ENCODE measurements around the gene TMEM244.

TMEM244 gene

DNA sequence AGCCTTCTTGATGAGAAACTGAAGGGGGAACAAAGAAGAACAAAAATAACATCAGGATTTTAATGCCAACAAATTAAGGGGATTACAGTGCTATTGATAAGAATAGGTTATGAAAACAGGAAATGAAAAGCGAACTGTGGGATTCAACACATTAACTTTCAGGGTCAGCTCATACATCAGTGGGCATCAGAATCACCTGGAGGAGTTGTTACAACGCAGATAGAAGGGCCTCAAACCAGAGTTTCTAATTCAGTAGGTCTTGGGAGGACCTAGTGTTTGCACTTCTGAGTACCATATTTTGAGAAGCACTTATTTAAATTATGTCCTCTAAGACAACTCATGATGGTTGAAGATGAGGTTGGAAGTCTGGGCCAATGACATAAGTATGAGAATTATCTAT lies 5.6 kb upstream of the TMEM244 start:
- Histone ChIP-seq H3K27me3 (ENCODE audit: low read depth, low read length) (no peaks in the 10 kb centered on the region), H3K4me3 (ENCODE audit: low read depth in 1 of 2, low read length in 2 of 2) (no peak overlapping the region), H3K27ac (ENCODE audit: low read length) (no peak overlapping the region), H3K36me3 (ENCODE audit: control insufficient read depth in 1 of 2, insufficient read depth in 2 of 2, low read length in 2 of 2) (no peaks in the 10 kb centered on the region), H3K4me1 (ENCODE audit: control insufficient read depth in 1 of 2, insufficient read depth in 2 of 2, low read length in 2 of 2) (no peaks in the 10 kb centered on the region), H3K9me3 (ENCODE audit: control insufficient read depth in 1 of 2, low read length in 2 of 2) (no peaks in the 10 kb centered on the region)

DNA sequence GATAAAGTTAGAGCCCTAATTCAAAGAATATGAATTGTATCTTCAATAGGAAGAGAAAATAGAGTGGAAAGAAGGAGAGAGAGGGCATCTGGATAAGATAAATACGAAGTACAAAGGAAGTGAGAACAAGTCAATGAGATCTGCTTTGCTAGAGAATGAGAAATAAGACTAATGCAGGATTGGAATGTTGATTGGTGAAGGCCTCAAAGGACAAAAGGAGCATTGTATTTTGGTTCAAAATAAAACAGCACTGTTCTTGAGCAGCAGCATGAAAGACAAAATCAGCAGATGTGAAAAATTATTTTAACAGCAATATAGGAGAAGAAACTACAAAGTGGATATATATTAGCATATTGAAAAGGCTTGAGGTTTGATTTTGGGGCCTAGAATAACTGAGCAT lies 5.1 kb upstream of the TMEM244 start:
- Histone ChIP-seq H3K36me3 (ENCODE audit: control insufficient read depth in 1 of 2, insufficient read depth in 2 of 2, low read length in 2 of 2) (no peaks in the 10 kb centered on the region), H3K27me3 (ENCODE audit: low read depth, low read length) (no peaks in the 10 kb centered on the region), H3K4me3 (ENCODE audit: low read depth in 1 of 2, low read length in 2 of 2) (no peak overlapping the region), H3K9me3 (ENCODE audit: control insufficient read depth in 1 of 2, low read length in 2 of 2) (no peaks in the 10 kb centered on the region), H3K27ac (ENCODE audit: low read length) (no peak overlapping the region), H3K4me1 (ENCODE audit: control insufficient read depth in 1 of 2, insufficient read depth in 2 of 2, low read length in 2 of 2) (no peaks in the 10 kb centered on the region)

DNA sequence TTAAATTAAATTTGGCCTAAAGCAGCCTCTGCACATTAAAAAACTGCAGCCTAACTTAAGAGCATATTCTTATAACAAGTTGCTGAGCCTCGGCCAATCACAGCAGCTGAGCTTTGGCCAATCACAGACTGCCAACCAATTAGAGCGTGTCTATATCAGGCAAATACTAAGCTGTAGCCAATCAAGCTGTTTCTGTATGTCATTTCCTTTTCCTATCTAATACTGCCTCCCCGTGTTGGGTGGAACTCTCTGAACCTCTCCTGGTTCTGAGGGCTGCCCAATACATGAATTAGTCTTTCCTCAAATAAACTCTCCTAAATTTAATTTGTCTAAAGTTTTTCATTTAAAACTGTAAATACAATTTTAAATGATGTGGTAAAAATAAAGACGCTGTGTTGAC lies 3.9 kb upstream of the TMEM244 start:
- Histone ChIP-seq H3K9me3 (ENCODE audit: control insufficient read depth in 1 of 2, low read length in 2 of 2) (no peaks in the 10 kb centered on the region), H3K27me3 (ENCODE audit: low read depth, low read length) (no peaks in the 10 kb centered on the region), H3K27ac (ENCODE audit: low read length) (no peak overlapping the region), H3K36me3 (ENCODE audit: control insufficient read depth in 1 of 2, insufficient read depth in 2 of 2, low read length in 2 of 2) (no peaks in the 10 kb centered on the region), H3K4me1 (ENCODE audit: control insufficient read depth in 1 of 2, insufficient read depth in 2 of 2, low read length in 2 of 2) (peaks cover 0 to 5% of the 10 kb centered on the region in 2 donors), H3K4me3 (ENCODE audit: low read depth in 1 of 2, low read length in 2 of 2) (no peak overlapping the region)

DNA sequence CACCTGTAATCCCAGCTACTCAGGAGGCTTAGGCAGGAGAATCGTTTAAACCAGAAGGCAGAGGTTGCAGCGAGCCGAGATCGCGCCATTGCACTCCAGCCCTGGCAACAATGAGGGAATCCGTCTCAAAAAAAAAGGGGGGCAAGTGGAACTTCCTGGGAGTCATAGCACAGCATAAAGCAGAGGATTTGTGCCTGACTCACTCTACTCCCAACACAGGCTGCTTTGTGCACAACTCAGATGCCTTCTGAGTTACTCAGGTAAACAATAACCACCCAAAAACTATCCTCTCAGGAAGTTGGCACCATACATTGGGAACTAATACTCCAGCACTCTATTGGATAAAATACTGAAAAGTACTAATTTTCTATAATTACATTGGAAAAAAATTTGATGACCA lies 2.5 kb upstream of the TMEM244 start:
- no peak overlapping the region for H3K4me3 ChIP-seq (ENCODE audit: low read depth in 1 of 2, low read length in 2 of 2)
- no peaks in the 10 kb centered on the region for H3K36me3 ChIP-seq (ENCODE audit: control insufficient read depth in 1 of 2, insufficient read depth in 2 of 2, low read length in 2 of 2)
- no peak overlapping the region for H3K27ac ChIP-seq (ENCODE audit: low read length)
- peaks cover 0 to 5% of the 10 kb centered on the region in 2 donors for H3K4me1 ChIP-seq (ENCODE audit: control insufficient read depth in 1 of 2, insufficient read depth in 2 of 2, low read length in 2 of 2)
- no peaks in the 10 kb centered on the region for H3K27me3 ChIP-seq (ENCODE audit: low read depth, low read length)
- H3K9me3 ChIP-seq (ENCODE audit: control insufficient read depth in 1 of 2, low read length in 2 of 2) = no peaks in the 10 kb centered on the region

DNA sequence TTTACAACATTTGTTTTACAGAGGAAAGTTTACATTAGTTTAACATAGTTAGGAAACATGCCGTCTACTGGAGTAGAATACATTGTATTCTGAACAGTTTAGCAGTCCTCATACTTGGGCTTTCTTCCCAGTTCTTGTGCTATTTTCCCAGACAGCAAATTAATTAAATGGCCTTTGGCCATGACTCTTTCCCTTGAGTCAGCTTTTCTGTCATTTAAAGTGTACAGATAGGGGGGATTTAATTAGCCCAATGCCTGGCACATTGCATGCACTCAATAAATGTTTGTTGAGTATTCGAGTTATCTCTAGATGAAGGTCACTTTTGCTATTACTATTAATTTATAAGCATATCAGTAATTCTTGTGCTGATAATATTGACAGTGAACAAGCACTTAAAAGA lies 1.6 kb downstream of the TMEM244 start:
- H3K4me3 ChIP-seq (ENCODE audit: low read depth in 1 of 2, low read length in 2 of 2) = no peak overlapping the region
- no peak overlapping the region for H3K27ac ChIP-seq (ENCODE audit: low read length)
- peaks cover 0 to 5% of the 10 kb centered on the region in 2 donors for H3K4me1 ChIP-seq (ENCODE audit: control insufficient read depth in 1 of 2, insufficient read depth in 2 of 2, low read length in 2 of 2)
- no peaks in the 10 kb centered on the region for H3K36me3 ChIP-seq (ENCODE audit: control insufficient read depth in 1 of 2, insufficient read depth in 2 of 2, low read length in 2 of 2)
- no peaks in the 10 kb centered on the region for H3K9me3 ChIP-seq (ENCODE audit: control insufficient read depth in 1 of 2, low read length in 2 of 2)
- no peaks in the 10 kb centered on the region for H3K27me3 ChIP-seq (ENCODE audit: low read depth, low read length)

DNA sequence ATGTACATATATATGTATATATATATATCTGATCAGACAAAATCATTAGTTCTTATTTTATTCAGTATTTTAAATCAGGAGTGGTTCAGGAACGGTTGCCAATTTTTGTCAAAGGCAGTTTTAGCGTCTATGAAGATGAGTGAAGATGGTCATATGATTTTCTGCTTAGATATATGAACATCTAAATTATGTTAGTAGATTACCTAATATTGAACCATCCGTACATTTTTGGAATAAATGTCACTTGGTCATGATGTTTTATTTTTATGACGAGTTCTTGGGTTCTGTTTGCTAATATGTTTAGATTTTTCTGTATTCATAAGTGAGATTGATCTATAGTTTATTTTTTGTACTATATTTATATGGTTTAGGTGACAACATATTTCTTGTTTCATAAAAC lies 3.3 kb downstream of the TMEM244 start:
- Histone ChIP-seq H3K9me3 (ENCODE audit: control insufficient read depth in 1 of 2, low read length in 2 of 2) (no peaks in the 10 kb centered on the region), H3K27ac (ENCODE audit: low read length) (no peak overlapping the region), H3K36me3 (ENCODE audit: control insufficient read depth in 1 of 2, insufficient read depth in 2 of 2, low read length in 2 of 2) (no peaks in the 10 kb centered on the region), H3K4me3 (ENCODE audit: low read depth in 1 of 2, low read length in 2 of 2) (no peak overlapping the region), H3K4me1 (ENCODE audit: control insufficient read depth in 1 of 2, insufficient read depth in 2 of 2, low read length in 2 of 2) (peaks cover 0 to 5% of the 10 kb centered on the region in 2 donors), H3K27me3 (ENCODE audit: low read depth, low read length) (no peaks in the 10 kb centered on the region)

DNA sequence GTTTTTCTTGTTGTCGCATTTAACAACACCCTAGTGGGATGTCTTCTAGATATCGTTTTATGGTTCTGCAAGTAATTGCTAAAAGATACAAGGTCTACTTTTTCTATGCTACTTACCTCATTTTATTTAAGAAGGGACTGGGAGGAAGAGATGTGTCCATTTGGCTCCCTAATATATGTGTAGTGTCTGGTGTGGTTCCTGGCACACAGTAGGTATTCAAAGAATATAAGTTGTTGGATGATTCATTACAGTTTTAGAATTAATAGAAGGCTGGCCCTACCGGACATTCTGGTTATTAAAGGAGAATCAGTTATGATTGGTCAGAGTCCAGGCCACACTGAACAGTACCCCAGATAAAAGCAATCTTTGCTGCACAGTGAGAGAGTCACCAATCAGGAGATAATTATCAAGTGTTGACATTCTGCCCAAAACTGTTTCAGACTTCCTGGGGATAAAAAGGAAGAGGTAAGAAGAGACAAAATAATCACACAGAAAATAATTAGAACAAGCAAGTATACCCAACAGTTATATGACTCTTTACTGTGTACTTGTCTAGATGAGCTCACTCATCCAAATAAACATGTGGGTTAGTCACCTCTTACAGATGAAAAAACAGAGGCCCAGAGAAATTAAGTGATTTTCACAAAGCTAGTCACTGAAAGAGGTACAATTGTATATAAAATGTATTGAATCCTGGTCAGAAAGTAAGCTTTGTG lies 7.0 kb downstream of the TMEM244 start:
- Histone ChIP-seq H3K4me1 (ENCODE audit: control insufficient read depth in 1 of 2, insufficient read depth in 2 of 2, low read length in 2 of 2) (no peaks in the 10 kb centered on the region), H3K36me3 (ENCODE audit: control insufficient read depth in 1 of 2, insufficient read depth in 2 of 2, low read length in 2 of 2) (no peaks in the 10 kb centered on the region), H3K9me3 (ENCODE audit: control insufficient read depth in 1 of 2, low read length in 2 of 2) (no peaks in the 10 kb centered on the region), H3K27ac (ENCODE audit: low read length) (no peak overlapping the region), H3K4me3 (ENCODE audit: low read depth in 1 of 2, low read length in 2 of 2) (no peak overlapping the region), H3K27me3 (ENCODE audit: low read depth, low read length) (no peaks in the 10 kb centered on the region)

DNA sequence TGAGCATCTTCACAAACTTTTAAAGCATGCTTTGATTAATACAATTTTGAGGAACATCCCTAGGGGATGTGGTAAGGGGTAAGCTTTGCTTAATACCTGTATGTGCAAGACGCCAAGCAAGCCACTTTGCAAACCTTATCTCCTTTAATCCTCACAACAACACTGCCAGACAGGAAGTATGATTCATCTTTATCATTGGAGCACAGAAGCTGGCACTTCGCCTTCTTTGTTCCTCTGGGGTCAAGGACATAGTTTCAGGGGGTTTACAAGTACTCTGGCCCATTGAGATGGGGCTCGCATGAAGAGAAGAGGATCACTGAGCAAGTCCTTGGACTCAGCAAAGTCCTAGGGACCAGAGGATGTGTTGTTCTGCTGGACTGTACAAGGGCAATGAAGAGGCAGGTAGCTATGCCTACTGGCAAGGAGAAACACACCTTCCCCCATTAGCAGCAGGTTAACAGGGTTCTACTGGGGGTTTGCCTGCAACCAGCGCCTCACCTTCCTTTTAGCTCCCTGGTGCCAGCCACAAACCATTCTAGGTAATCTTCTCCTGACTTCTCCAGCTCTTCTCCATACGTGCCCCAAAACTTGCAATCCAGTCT lies 8.8 kb downstream of the TMEM244 start:
- H3K27ac ChIP-seq (ENCODE audit: low read length) = no peak overlapping the region
- no peaks in the 10 kb centered on the region for H3K27me3 ChIP-seq (ENCODE audit: low read depth, low read length)
- H3K4me1 ChIP-seq (ENCODE audit: control insufficient read depth in 1 of 2, insufficient read depth in 2 of 2, low read length in 2 of 2) = no peaks in the 10 kb centered on the region
- H3K4me3 ChIP-seq (ENCODE audit: low read depth in 1 of 2, low read length in 2 of 2) = no peak overlapping the region
- no peaks in the 10 kb centered on the region for H3K9me3 ChIP-seq (ENCODE audit: control insufficient read depth in 1 of 2, low read length in 2 of 2)
- H3K36me3 ChIP-seq (ENCODE audit: control insufficient read depth in 1 of 2, insufficient read depth in 2 of 2, low read length in 2 of 2) = no peaks in the 10 kb centered on the region

DNA sequence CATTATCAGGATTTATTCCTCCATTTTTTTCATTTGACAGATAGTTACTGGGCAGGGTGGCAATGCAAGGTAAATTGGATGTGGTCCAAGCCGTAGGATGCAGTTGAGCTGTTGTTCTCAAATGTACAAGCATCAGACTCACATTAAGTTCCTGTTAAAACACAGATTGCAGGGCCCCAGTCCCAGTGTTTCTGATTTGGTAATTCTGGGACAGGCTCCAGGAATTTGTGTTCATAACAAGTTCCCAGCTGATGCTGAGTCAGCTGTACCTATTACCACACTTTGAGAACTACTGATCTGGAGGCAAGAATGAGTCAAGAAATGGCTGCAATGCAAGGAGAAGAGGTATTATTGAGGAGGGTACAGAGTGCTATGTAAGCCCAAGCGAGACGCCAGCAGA lies 11.7 kb downstream of the TMEM244 start:
- Histone ChIP-seq H3K27me3 (ENCODE audit: low read depth, low read length) (no peaks in the 10 kb centered on the region), H3K27ac (ENCODE audit: low read length) (no peak overlapping the region), H3K36me3 (ENCODE audit: control insufficient read depth in 1 of 2, insufficient read depth in 2 of 2, low read length in 2 of 2) (no peaks in the 10 kb centered on the region), H3K4me1 (ENCODE audit: control insufficient read depth in 1 of 2, insufficient read depth in 2 of 2, low read length in 2 of 2) (no peaks in the 10 kb centered on the region), H3K9me3 (ENCODE audit: control insufficient read depth in 1 of 2, low read length in 2 of 2) (no peaks in the 10 kb centered on the region), H3K4me3 (ENCODE audit: low read depth in 1 of 2, low read length in 2 of 2) (no peak overlapping the region)

DNA sequence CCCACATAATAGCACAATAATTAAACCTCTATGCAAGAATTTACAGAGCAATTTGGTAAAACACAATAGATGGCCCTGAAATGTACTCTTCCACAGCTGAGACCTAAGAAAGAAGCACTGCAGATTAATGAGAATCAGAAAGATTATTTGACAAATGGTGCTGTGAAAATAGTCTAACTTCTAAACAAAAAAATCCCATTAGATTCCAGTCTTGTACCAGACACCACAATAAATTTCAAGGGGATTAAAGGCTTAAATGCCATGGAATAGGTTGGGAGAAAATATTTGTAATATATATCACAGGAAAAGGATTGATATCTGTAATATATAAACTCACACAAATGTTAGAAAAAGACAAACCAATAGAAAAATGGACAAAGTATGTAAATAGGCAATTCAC lies 14.4 kb downstream of the TMEM244 start:
- Histone ChIP-seq H3K4me1 (ENCODE audit: control insufficient read depth in 1 of 2, insufficient read depth in 2 of 2, low read length in 2 of 2) (no peaks in the 10 kb centered on the region), H3K9me3 (ENCODE audit: control insufficient read depth in 1 of 2, low read length in 2 of 2) (no peaks in the 10 kb centered on the region), H3K27me3 (ENCODE audit: low read depth, low read length) (no peaks in the 10 kb centered on the region), H3K36me3 (ENCODE audit: control insufficient read depth in 1 of 2, insufficient read depth in 2 of 2, low read length in 2 of 2) (no peaks in the 10 kb centered on the region), H3K27ac (ENCODE audit: low read length) (no peak overlapping the region), H3K4me3 (ENCODE audit: low read depth in 1 of 2, low read length in 2 of 2) (no peak overlapping the region)

DNA sequence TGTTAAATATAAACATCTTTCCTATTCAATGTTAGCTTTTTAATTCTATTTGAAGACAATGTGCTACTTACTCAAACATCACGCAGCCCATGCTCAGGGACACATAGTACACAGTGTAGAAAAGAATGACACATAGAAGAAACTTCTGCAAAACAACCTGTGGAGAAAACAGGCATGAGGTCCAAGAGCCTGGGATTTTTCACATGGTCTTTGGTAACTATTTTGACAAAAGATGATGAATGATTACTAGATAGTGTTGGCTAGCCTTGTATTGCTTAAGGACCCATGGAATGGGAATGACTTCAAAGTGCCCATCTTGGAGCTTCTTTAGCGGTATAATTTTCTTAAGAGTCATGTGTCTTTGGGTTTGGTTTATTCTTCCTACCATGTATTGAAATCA lies 15.4 kb downstream of the TMEM244 start:
- H3K27ac ChIP-seq (ENCODE audit: low read length) = no peak overlapping the region
- H3K27me3 ChIP-seq (ENCODE audit: low read depth, low read length) = no peaks in the 10 kb centered on the region
- no peaks in the 10 kb centered on the region for H3K36me3 ChIP-seq (ENCODE audit: control insufficient read depth in 1 of 2, insufficient read depth in 2 of 2, low read length in 2 of 2)
- H3K4me3 ChIP-seq (ENCODE audit: low read depth in 1 of 2, low read length in 2 of 2) = no peak overlapping the region
- no peaks in the 10 kb centered on the region for H3K9me3 ChIP-seq (ENCODE audit: control insufficient read depth in 1 of 2, low read length in 2 of 2)
- H3K4me1 ChIP-seq (ENCODE audit: control insufficient read depth in 1 of 2, insufficient read depth in 2 of 2, low read length in 2 of 2) = no peaks in the 10 kb centered on the region

Measured in muscle layer of duodenum (tissue), 2 donors.